ENCODE data around the gene PRND. TPM values are rescaled to one million over a fixed set of nuclear protein-coding genes. Genes with fewer than 3 reads are reported as not detected.

The PRND gene
- total RNA-seq, 1 experiment from 2014 or later, result 0.04 TPM

DNA sequence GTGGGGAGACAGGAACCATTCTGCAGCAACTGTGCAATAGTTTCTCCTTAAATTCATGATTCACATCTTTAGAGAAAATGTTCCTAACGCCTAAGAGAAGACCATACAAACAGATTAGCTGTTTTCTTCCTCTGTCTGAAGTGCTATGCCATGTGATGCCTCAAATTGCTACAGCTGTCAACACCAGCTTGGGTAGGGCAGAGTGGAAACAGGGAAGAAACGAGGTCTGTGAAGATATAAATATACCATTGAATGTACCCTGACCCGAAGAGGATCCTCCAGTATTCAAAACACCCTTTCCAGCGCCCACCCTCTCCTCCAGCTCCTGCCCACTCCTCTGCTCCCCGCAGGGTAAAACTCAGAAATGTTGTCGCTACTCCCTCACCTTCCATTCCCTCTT is 40.3 kb upstream of the PRND start:
- H2BK5ac ChIP-seq (ENCODE audit: insufficient read length, low read length), result no peak overlapping the region
- H4K5ac ChIP-seq (ENCODE audit: insufficient read length, low read depth, low read length), result no peak overlapping the region
- no peak overlapping the region for H2AK5ac ChIP-seq (ENCODE audit: insufficient read length, low read length)
- WGBS (ENCODE audit: extremely low coverage, insufficient read length, low lambda C conversion rate), result no CpG with 5 or more reads among the region's 6 CpGs
- H3K27me3 Mint-ChIP-seq (ENCODE audit: low read depth), result peaks cover 18% of the 10 kb centered on the region
- no peak overlapping the region for H3K4ac ChIP-seq (ENCODE audit: low read depth, low read length)
- TF ChIP-seq, protein P1, sequence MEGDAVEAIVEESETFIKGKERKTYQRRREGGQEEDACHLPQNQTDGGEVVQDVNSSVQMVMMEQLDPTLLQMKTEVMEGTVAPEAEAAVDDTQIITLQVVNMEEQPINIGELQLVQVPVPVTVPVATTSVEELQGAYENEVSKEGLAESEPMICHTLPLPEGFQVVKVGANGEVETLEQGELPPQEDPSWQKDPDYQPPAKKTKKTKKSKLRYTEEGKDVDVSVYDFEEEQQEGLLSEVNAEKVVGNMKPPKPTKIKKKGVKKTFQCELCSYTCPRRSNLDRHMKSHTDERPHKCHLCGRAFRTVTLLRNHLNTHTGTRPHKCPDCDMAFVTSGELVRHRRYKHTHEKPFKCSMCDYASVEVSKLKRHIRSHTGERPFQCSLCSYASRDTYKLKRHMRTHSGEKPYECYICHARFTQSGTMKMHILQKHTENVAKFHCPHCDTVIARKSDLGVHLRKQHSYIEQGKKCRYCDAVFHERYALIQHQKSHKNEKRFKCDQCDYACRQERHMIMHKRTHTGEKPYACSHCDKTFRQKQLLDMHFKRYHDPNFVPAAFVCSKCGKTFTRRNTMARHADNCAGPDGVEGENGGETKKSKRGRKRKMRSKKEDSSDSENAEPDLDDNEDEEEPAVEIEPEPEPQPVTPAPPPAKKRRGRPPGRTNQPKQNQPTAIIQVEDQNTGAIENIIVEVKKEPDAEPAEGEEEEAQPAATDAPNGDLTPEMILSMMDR (conservative IDR thresholded peaks at IDR 0.05), result no peak
- no peak overlapping the region for H3K56ac ChIP-seq (ENCODE audit: insufficient read length, low read depth, low read length)
- H3K79me2 ChIP-seq (ENCODE audit: insufficient read depth, low read length), result no peaks in the 10 kb centered on the region
- no peak overlapping the region for H2BK15ac ChIP-seq (ENCODE audit: low read depth, low read length)
- no peak overlapping the region for H2BK20ac ChIP-seq (ENCODE audit: low read depth, low read length, poor library complexity, severe bottlenecking)
- no peaks in the 10 kb centered on the region for H3K79me1 ChIP-seq (ENCODE audit: insufficient read depth, low read depth, low read length, poor library complexity, severe bottlenecking)
- no peak overlapping the region for H3K9ac ChIP-seq (ENCODE audit: extremely low read depth, insufficient read length, low read length)
- H3K27me3 ChIP-seq (ENCODE audit: insufficient read depth, low read length), result no peaks in the 10 kb centered on the region
- no peak overlapping the region for H3K4me2 ChIP-seq (ENCODE audit: insufficient read depth, insufficient read length, low read length)
- no peak overlapping the region for H3T11ph ChIP-seq (ENCODE audit: low read length)
- H2AFZ ChIP-seq (ENCODE audit: low read length), result no peak overlapping the region
- H3K14ac ChIP-seq (ENCODE audit: insufficient read depth, low read length), result no peak overlapping the region
- H2BK12ac ChIP-seq (ENCODE audit: insufficient read length, low read depth, low read length), result no peak overlapping the region
- H3K18ac ChIP-seq (ENCODE audit: insufficient read length, low read depth, low read length), result no peak overlapping the region
- H4K20me1 ChIP-seq (ENCODE audit: control insufficient read depth, insufficient read depth, insufficient read length), result no peaks in the 10 kb centered on the region
- peaks cover 11% of the 10 kb centered on the region; the same call in 1 of the 2 replicates for H3K4me1 ChIP-seq (ENCODE audit: insufficient read depth, low read length)
- no peaks in the 10 kb centered on the region for H3K9me3 ChIP-seq (ENCODE audit: control insufficient read depth, low read depth, low read length)
- no peaks in the 10 kb centered on the region for H3K9me3 Mint-ChIP-seq
- no peak overlapping the region for H4K91ac ChIP-seq (ENCODE audit: insufficient read length, low read depth, low read length)
- H3K36me3 Mint-ChIP-seq (ENCODE audit: insufficient read depth in 1 of 3, low read depth in 3 of 3), result no peaks in the 10 kb centered on the region
- H3K23me2 ChIP-seq (ENCODE audit: insufficient read length, low read depth, low read length, poor library complexity, severe bottlenecking), result no peaks in the 10 kb centered on the region
- H3K23ac ChIP-seq (ENCODE audit: insufficient read length, low read depth, low read length), result no peak overlapping the region
- H3K4me1 Mint-ChIP-seq, result peaks cover 38 to 41% of the 10 kb centered on the region in 2 experiments
- no peak overlapping the region for H3K4me3 Mint-ChIP-seq
- no peak for DNase-seq
- H3K27ac Mint-ChIP-seq, result peak overlapping the region in 1 of 3 experiments; percentile 46; a peak in 2 of 7 replicates
- H3K27ac ChIP-seq (ENCODE audit: insufficient read length, low read depth, low read length), result no peak overlapping the region
- H2BK120ac ChIP-seq (ENCODE audit: low read depth, low read length, poor library complexity, severe bottlenecking), result no peak overlapping the region
- H4K8ac ChIP-seq (replicated peaks; ENCODE audit: insufficient read length, low read depth, low read length), result no peak overlapping the region
